HCT116 (cell line): ENCODE results near the gene MAP2K6. TPM values are rescaled to one million over a fixed set of nuclear protein-coding genes. Genes with fewer than 3 reads are reported as not detected.

Experiments
- ATAC-seq: fragments of 200-7000 bp; cut with Tn5 transposase; 2 replicates; pipeline ENCODE4 v1.9.1; 2020; ENCODE audit warnings: mild to moderate bottlenecking, moderate library complexity
- BruUV-seq: library from RNA; stranded (reverse); fragments of 400-500 nt; replicated peaks from 2 replicates; lab custom pipeline; 2021; lab: Mats Ljungman, UMichigan
- CTCF ChIA-PET: fragments of 300-600 bp; sonication (Branson Sonifier 250); formaldehyde crosslinking; loops from one replicate; lab custom pipeline; 2021; ENCODE audit warnings: antibody characterized with exemption; lab: Charles Lee
- POLR2A ChIA-PET: fragments of 300-600, 350-600 bp; sonication (Branson Sonifier 250); formaldehyde crosslinking; loops from one replicate; lab custom pipeline; 2021; ENCODE audit warnings: antibody characterized with exemption; lab: Charles Lee
- RAD21 ChIA-PET, 2 experiments: fragments of 300-600 bp; sonication (Branson Sonifier 250); formaldehyde crosslinking; loops; one replicate each; lab custom pipeline; 2023; ENCODE audit warnings: low total read pairs in 2 of 2; ENCODE audit not compliant: uncharacterized antibody in 2 of 2, unreplicated experiment in 2 of 2, low non-redundant PET in 1 of 2; lab: Charles Lee
- DNase-seq: peaks from one replicate; pipeline ENCODE4 v3.0.0-alpha.2; 2010; ENCODE audit warnings: low read depth, low spot score
- H2AFZ ChIP-seq: fragments of 200-600 bp; shearing (Covaris generic), sonication (generic); 2 replicates; pipeline ENCODE4 v1.6.1; 2017; ENCODE audit warnings: low read depth, mixed run types, mixed read lengths, antibody characterized with exemption, low read length; ENCODE audit not compliant: poor library complexity, severe bottlenecking
- H3K27ac ChIP-seq: 2 replicates; pipeline ENCODE4 v1.5.1; 2012; ENCODE audit warnings: low read depth, low read length
- H3K27me3 ChIP-seq: fragments of 200-600 bp; sonication (generic); 2 replicates; pipeline ENCODE4 v1.6.1; 2016; ENCODE audit warnings: mixed run types, low read length, mixed read lengths; ENCODE audit not compliant: insufficient read depth
- H3K36me3 ChIP-seq, 2 experiments: fragments of 200-500 bp in 1 of 2; fragments of 200-600 bp in 1 of 2; sonication (Bioruptor generic) in 1 of 2; sonication (generic) in 1 of 2; 2 replicates each; pipeline versions ENCODE4 v1.5.1 to v1.6.1; 2014 to 2016; ENCODE audit warnings: low read length in 2 of 2, inconsistent platforms in 1 of 2, mixed read lengths in 1 of 2, mixed run types in 1 of 2; ENCODE audit not compliant: insufficient read depth in 2 of 2, control insufficient read depth in 1 of 2
- H3K4me1 ChIP-seq, 2 experiments: fragments of 200-600 bp in 1 of 2; sonication (generic) in 1 of 2; 2 replicates each; pipeline versions ENCODE4 v1.5.1 to v1.6.1; 2012 to 2017; ENCODE audit warnings: low read length in 2 of 2, inconsistent platforms in 1 of 2, mild to moderate bottlenecking in 1 of 2, mixed read lengths in 1 of 2, mixed run types in 1 of 2, moderate library complexity in 1 of 2; ENCODE audit not compliant: insufficient read depth in 2 of 2, control insufficient read depth in 1 of 2
- H3K4me2 ChIP-seq: fragments of 200-600 bp; sonication (generic); 2 replicates; pipeline ENCODE4 v1.6.1; 2017; ENCODE audit warnings: mixed run types, low read length, mixed read lengths
- H3K4me3 ChIP-seq, 2 experiments: fragments of 200-600 bp in 1 of 2; sonication (generic) in 1 of 2; replicated peaks in 1 of 2; 2 replicates each; pipeline ENCODE4 v1.5.1; 2011 to 2016; ENCODE audit warnings: low read length in 2 of 2, control low read depth in 1 of 2, low read depth in 1 of 2, mild to moderate bottlenecking in 1 of 2, mixed read lengths in 1 of 2, mixed run types in 1 of 2
- H3K79me2 ChIP-seq: fragments of 200-600 bp; sonication (generic); 2 replicates; pipeline ENCODE4 v1.6.1; 2017; ENCODE audit warnings: mild to moderate bottlenecking, mixed run types, low read length, moderate library complexity, mixed read lengths; ENCODE audit not compliant: insufficient read depth
- H3K9ac ChIP-seq: fragments of 200-600 bp; sonication (generic); 2 replicates; pipeline ENCODE4 v1.6.1; 2016; ENCODE audit warnings: low read length, mixed read lengths
- H3K9me2 ChIP-seq: fragments of 200-600 bp; sonication (generic), shearing (Covaris generic); 2 replicates; pipeline ENCODE4 v1.6.1; 2017; ENCODE audit warnings: mixed run types, mild to moderate bottlenecking, moderate library complexity; ENCODE audit not compliant: insufficient read depth
- H3K9me3 ChIP-seq, 2 experiments: fragments of 200-500 bp in 1 of 2; fragments of 200-600 bp in 1 of 2; sonication (Bioruptor generic) in 1 of 2; sonication (generic) in 1 of 2; 2 replicates each; pipeline ENCODE4 v1.6.1; 2014 to 2017; ENCODE audit warnings: low read length in 2 of 2, mixed read lengths in 2 of 2, inconsistent platforms in 1 of 2, low read depth in 1 of 2, mild to moderate bottlenecking in 1 of 2, mixed run types in 1 of 2, moderate library complexity in 1 of 2; ENCODE audit not compliant: control insufficient read depth in 1 of 2, insufficient read depth in 1 of 2
- H4K20me1 ChIP-seq: fragments of 200-600 bp; sonication (generic), shearing (Covaris generic); 2 replicates; pipeline ENCODE4 v1.6.1; 2017; ENCODE audit warnings: mixed run types, mild to moderate bottlenecking, moderate library complexity; ENCODE audit not compliant: insufficient read depth
- CBX3 ChIP-seq: IDR thresholded peaks from 2 replicates; pipeline ENCODE4 v1.6.1; 2012; ENCODE audit warnings: low read depth
- CEBPB ChIP-seq: IDR thresholded peaks from 2 replicates; pipeline ENCODE4 v1.6.1; 2012; ENCODE audit warnings: low read depth
- EGR1 ChIP-seq: IDR thresholded peaks from 2 replicates; pipeline ENCODE4 v1.6.1; 2012; ENCODE audit warnings: low read depth
- ELF1 ChIP-seq: IDR thresholded peaks from 2 replicates; pipeline ENCODE4 v1.6.1; 2012; ENCODE audit warnings: low read depth, borderline replicate concordance
- EZH2 ChIP-seq: fragments of 200-600 bp; sonication (generic); IDR thresholded peaks from 2 replicates; pipeline ENCODE4 v1.6.1; 2017; ENCODE audit warnings: antibody characterized with exemption, mixed run types
- JUND ChIP-seq: IDR thresholded peaks from 2 replicates; pipeline ENCODE4 v1.6.1; 2012
- MAX ChIP-seq: IDR thresholded peaks from 2 replicates; pipeline ENCODE4 v1.6.1; 2012
- RAD21 ChIP-seq: IDR thresholded peaks from 2 replicates; pipeline ENCODE4 v1.6.1; 2012; ENCODE audit warnings: low read depth, mild to moderate bottlenecking
- REST ChIP-seq: IDR thresholded peaks from 2 replicates; pipeline ENCODE4 v1.6.1; 2012; ENCODE audit warnings: low read depth
- SP1 ChIP-seq: IDR thresholded peaks from 2 replicates; pipeline ENCODE4 v1.6.1; 2012; ENCODE audit warnings: low read depth
- SRF ChIP-seq: IDR thresholded peaks from 2 replicates; pipeline ENCODE4 v1.6.1; 2012; ENCODE audit warnings: low read depth
- TCF7L2 ChIP-seq: IDR thresholded peaks from 2 replicates; pipeline ENCODE4 v1.7.0; 2011; ENCODE audit warnings: borderline replicate concordance, inconsistent platforms; ENCODE audit not compliant: insufficient read depth, insufficient read length; ENCODE audit errors: extremely low read depth
- YY1 ChIP-seq: IDR thresholded peaks from 2 replicates; pipeline ENCODE4 v1.6.1; 2011; ENCODE audit warnings: low read length, low read depth, moderate library complexity, mild to moderate bottlenecking; ENCODE audit not compliant: insufficient replicate concordance; ENCODE audit errors: extremely low read depth
- ZBTB33 ChIP-seq: IDR thresholded peaks from 2 replicates; pipeline ENCODE4 v1.6.1; 2011; ENCODE audit warnings: mild to moderate bottlenecking, low read length, moderate library complexity; ENCODE audit not compliant: insufficient replicate concordance; ENCODE audit errors: extremely low read depth
- ZFX ChIP-seq: fragments of 450-650 bp; IDR thresholded peaks from 2 replicates; pipeline ENCODE4 v1.6.1; 2017
- ZNF274 ChIP-seq: fragments of 200-500 bp; sonication (Bioruptor generic); IDR thresholded peaks from 2 replicates; pipeline ENCODE4 v1.6.1; 2014; ENCODE audit warnings: mild to moderate bottlenecking, low read depth, low read length, inconsistent platforms
- intact Hi-C: fragments of 100-400 bp; cut with micrococcal nuclease; formaldehyde crosslinking; loops from 2 replicates; pipeline ENCODE4 v1.10.0; 2022
- total RNA-seq: library from RNA; stranded (reverse); gene quantifications from one replicate; pipeline ENCODE4 v1.2.1, GENCODE V29; 2021; ENCODE audit not compliant: unreplicated experiment

The MAP2K6 gene
- total RNA-seq, 1 experiment from 2014 or later, result 0.22 TPM

GRCh38 chr17:69560987-69561441, 146.5 kb downstream of the MAP2K6 start:
- no TSS peak for BruUV-seq
- Histone ChIP-seq H3K9me3 (no peaks in the 10 kb centered on the region), H3K4me1 (no peaks in the 10 kb centered on the region), H3K27ac (no peak overlapping the region), H3K27me3 (no peaks in the 10 kb centered on the region), H3K4me3 (no peak overlapping the region), H2AFZ (no peak overlapping the region), H3K4me2 (no peak overlapping the region), H3K79me2 (no peaks in the 10 kb centered on the region), H3K36me3 (no peaks in the 10 kb centered on the region), H4K20me1 (no peaks in the 10 kb centered on the region), H3K9me2 (no peaks in the 10 kb centered on the region), H3K9ac (no peak overlapping the region)
- ChIA-PET RAD21 (no interaction called here), CTCF (interaction anchor here (0.8 to 1.8 kb wide), 3 partner anchors 8 to 46 kb away, joined by 3 to 8 read pairs (median 7); no protein-coding TSS in a partner anchor), POLR2A (no interaction called here)
- ATAC-seq (no peak), DNase-seq (no peak)
- intact Hi-C loops, result no loop called here
- TF ChIP-seq ZFX, result no peak

- no TSS peak for BruUV-seq
- no peaks in the 10 kb centered on the region for H3K4me1 ChIP-seq
- DNase-seq (no peak), ATAC-seq (no peak)
- H3K27ac ChIP-seq, result no peak overlapping the region
- no peak overlapping the region for H2AFZ ChIP-seq
- CTCF ChIA-PET, result interaction anchor here (0.8 to 1.8 kb wide), 3 partner anchors 7 to 45 kb away, joined by 3 to 8 read pairs (median 7); no protein-coding TSS in a partner anchor
- H3K9me2 ChIP-seq, result no peaks in the 10 kb centered on the region
- no peaks in the 10 kb centered on the region for H4K20me1 ChIP-seq
- H3K27me3 ChIP-seq, result no peaks in the 10 kb centered on the region
- no peaks in the 10 kb centered on the region for H3K9me3 ChIP-seq
- no peaks in the 10 kb centered on the region for H3K36me3 ChIP-seq
- no peaks in the 10 kb centered on the region for H3K79me2 ChIP-seq
- POLR2A ChIA-PET, result no interaction called here
- no peak overlapping the region for H3K4me2 ChIP-seq
- intact Hi-C loops, result no loop called here
- TF ChIP-seq JUND (no peak), ZFX (no peak), CBX3 (no peak), REST (no peak), ZBTB33 (no peak), TCF7L2 (no peak), ZNF274 (no peak), ELF1 (no peak), RAD21 (no peak), SP1 (no peak), SRF (no peak), CEBPB (no peak), EZH2 (no peak), MAX (no peak), EGR1 (no peak), YY1 (no peak)
- H3K9ac ChIP-seq, result no peak overlapping the region
- RAD21 ChIA-PET, result no interaction called here
- H3K4me3 ChIP-seq, result no peak overlapping the region
These were observed 147.0 kb downstream of the MAP2K6 start for GRCh38 chr17:69561462-69561861.
